H9 (cell line): ENCODE measurements around the gene CSNK1E. TPM values are rescaled to one million over a fixed set of nuclear protein-coding genes. Genes with fewer than 3 reads are reported as not detected.
A peak's percentile ranks its signal among the peaks of the same experiment; 100 is the strongest.

ENCODE experiments used
- DNase-seq: peaks from one replicate; pipeline ENCODE4 v3.0.0-alpha.2; 2017
- H2AFZ ChIP-seq: one replicate; pipeline ENCODE4 v1.6.1; 2013; ENCODE audit warnings: mild to moderate bottlenecking, low read length, control low read depth, moderate library complexity
- H2AK5ac ChIP-seq: 2 replicates; pipeline ENCODE4 v1.6.1; 2013; ENCODE audit warnings: low read length, control low read depth, mixed read lengths; ENCODE audit not compliant: insufficient read length
- H2BK120ac ChIP-seq: one replicate; pipeline ENCODE4 v1.6.1; 2013; ENCODE audit warnings: low read depth, mild to moderate bottlenecking, low read length, control low read depth, inconsistent platforms; ENCODE audit not compliant: poor library complexity, severe bottlenecking
- H2BK12ac ChIP-seq: 2 replicates; pipeline ENCODE4 v1.6.1; 2013; ENCODE audit warnings: low read length, control low read depth, mixed read lengths, low read depth; ENCODE audit not compliant: insufficient read length
- H2BK15ac ChIP-seq: 2 replicates; pipeline ENCODE4 v1.6.1; 2013; ENCODE audit warnings: low read depth, low read length, control low read depth
- H2BK20ac ChIP-seq: one replicate; pipeline ENCODE4 v1.6.1; 2013; ENCODE audit warnings: low read depth, mild to moderate bottlenecking, low read length, control low read depth, inconsistent platforms; ENCODE audit not compliant: poor library complexity, severe bottlenecking
- H2BK5ac ChIP-seq: 2 replicates; pipeline ENCODE4 v1.6.1; 2013; ENCODE audit warnings: low read length, control low read depth, mixed read lengths; ENCODE audit not compliant: insufficient read length
- H3K14ac ChIP-seq: 2 replicates; pipeline ENCODE4 v1.6.1; 2013; ENCODE audit warnings: low read length, control low read depth; ENCODE audit not compliant: insufficient read depth
- H3K18ac ChIP-seq: 2 replicates; pipeline ENCODE4 v1.6.1; 2013; ENCODE audit warnings: low read depth, mild to moderate bottlenecking, mixed read lengths, low read length, control low read depth; ENCODE audit not compliant: insufficient read length
- H3K23ac ChIP-seq: 2 replicates; pipeline ENCODE4 v1.6.1; 2013; ENCODE audit warnings: low read length, control low read depth, mixed read lengths, low read depth; ENCODE audit not compliant: insufficient read length
- H3K23me2 ChIP-seq: 2 replicates; pipeline ENCODE4 v1.6.1; 2013; ENCODE audit warnings: low read depth, mild to moderate bottlenecking, mixed read lengths, low read length, control low read depth; ENCODE audit not compliant: insufficient read length, poor library complexity, severe bottlenecking
- H3K27ac ChIP-seq: 2 replicates; pipeline ENCODE4 v1.5.1; 2013; ENCODE audit warnings: low read length, control low read depth, mixed read lengths, low read depth; ENCODE audit not compliant: insufficient read length
- H3K27me3 ChIP-seq: 2 replicates; pipeline ENCODE4 v1.6.1; 2013; ENCODE audit warnings: low read length, control low read depth, inconsistent platforms; ENCODE audit not compliant: insufficient read depth
- H3K4ac ChIP-seq: 2 replicates; pipeline ENCODE4 v1.6.1; 2013; ENCODE audit warnings: low read depth, mild to moderate bottlenecking, control low read depth, inconsistent platforms, low read length, moderate library complexity
- H3K4me1 ChIP-seq: 2 replicates; pipeline ENCODE4 v1.6.1; 2013; ENCODE audit warnings: low read length, control low read depth, inconsistent platforms; ENCODE audit not compliant: insufficient read depth
- H3K4me2 ChIP-seq: 2 replicates; pipeline ENCODE4 v1.6.1; 2013; ENCODE audit warnings: low read length, control low read depth, mixed read lengths; ENCODE audit not compliant: insufficient read length, insufficient read depth
- H3K56ac ChIP-seq: 2 replicates; pipeline ENCODE4 v1.6.1; 2013; ENCODE audit warnings: low read depth, mild to moderate bottlenecking, mixed read lengths, low read length, control low read depth; ENCODE audit not compliant: insufficient read length
- H3K79me1 ChIP-seq: 2 replicates; pipeline ENCODE4 v1.6.1; 2013; ENCODE audit warnings: low read depth, mild to moderate bottlenecking, moderate library complexity, low read length, control low read depth, inconsistent platforms; ENCODE audit not compliant: insufficient read depth, poor library complexity, severe bottlenecking
- H3K79me2 ChIP-seq: 2 replicates; pipeline ENCODE4 v1.6.1; 2013; ENCODE audit warnings: low read length, control low read depth, inconsistent platforms; ENCODE audit not compliant: insufficient read depth
- H3K9ac ChIP-seq: 2 replicates; pipeline ENCODE4 v1.6.1; 2013; ENCODE audit warnings: low read length, control low read depth, mixed read lengths; ENCODE audit not compliant: insufficient read length; ENCODE audit errors: extremely low read depth
- H3K9me3 ChIP-seq: one replicate; pipeline ENCODE4 v1.6.1; 2013; ENCODE audit warnings: low read depth, low read length, inconsistent platforms; ENCODE audit not compliant: control insufficient read depth
- H3T11ph ChIP-seq: one replicate; pipeline ENCODE4 v1.6.1; 2013; ENCODE audit warnings: mild to moderate bottlenecking, low read length, control low read depth, inconsistent platforms
- H4K20me1 ChIP-seq: one replicate; pipeline ENCODE4 v1.6.1; 2013; ENCODE audit not compliant: control insufficient read depth, insufficient read length, insufficient read depth
- H4K5ac ChIP-seq: 2 replicates; pipeline ENCODE4 v1.6.1; 2013; ENCODE audit warnings: low read depth, mild to moderate bottlenecking, mixed read lengths, low read length, control low read depth; ENCODE audit not compliant: insufficient read length
- H4K8ac ChIP-seq: replicated peaks from 2 replicates; pipeline ENCODE4 v1.6.1; 2013; ENCODE audit warnings: low read length, control low read depth, mixed read lengths, low read depth; ENCODE audit not compliant: insufficient read length
- H4K91ac ChIP-seq: 2 replicates; pipeline ENCODE4 v1.6.1; 2013; ENCODE audit warnings: low read depth, mild to moderate bottlenecking, moderate library complexity, mixed read lengths, low read length, control low read depth; ENCODE audit not compliant: insufficient read length
- H3K27ac Mint-ChIP-seq, 3 experiments: 2 replicates in 2 of 3; 3 replicates in 1 of 3; pipeline ENCODE4 v1.8.0; 2020 to 2021; ENCODE audit warnings: mixed read lengths in 3 of 3, mild to moderate bottlenecking in 1 of 3, moderate library complexity in 1 of 3
- H3K27me3 Mint-ChIP-seq: 2 replicates; pipeline ENCODE4 v1.8.0; 2021; ENCODE audit warnings: low read depth, mild to moderate bottlenecking, moderate library complexity, mixed read lengths
- H3K36me3 Mint-ChIP-seq, 3 experiments: 2 replicates in 2 of 3; 3 replicates in 1 of 3; pipeline ENCODE4 v1.8.0; 2020 to 2021; ENCODE audit warnings: low read depth in 3 of 3, mixed read lengths in 3 of 3; ENCODE audit not compliant: insufficient read depth in 1 of 3
- H3K4me1 Mint-ChIP-seq, 2 experiments: 2 replicates each; pipeline ENCODE4 v1.8.0; 2020; ENCODE audit warnings: mixed read lengths in 2 of 2
- H3K4me3 Mint-ChIP-seq, 2 experiments: 2 replicates in 1 of 2; 3 replicates in 1 of 2; pipeline ENCODE4 v1.8.0; 2020 to 2021; ENCODE audit warnings: mild to moderate bottlenecking in 2 of 2, mixed read lengths in 2 of 2, moderate library complexity in 1 of 2
- H3K9me3 Mint-ChIP-seq, 2 experiments: 2 replicates in 1 of 2; 3 replicates in 1 of 2; pipeline ENCODE4 v1.8.0; 2020; ENCODE audit warnings: mild to moderate bottlenecking in 2 of 2, mixed read lengths in 2 of 2, moderate library complexity in 1 of 2
- WGBS: extraction: QIAGEN DNeasy Blood & Tissue Kit; methylation state at CpG from one replicate; pipeline ENCODE4 v1.1.7; 2013; ENCODE audit warnings: missing lambda C conversion rate, low lambda C conversion rate, mixed read lengths; ENCODE audit not compliant: insufficient read length; ENCODE audit errors: extremely low coverage; 5-methylcytosine and 5-hydroxymethylcytosine counted together
- total RNA-seq: library from RNA; stranded (reverse); gene quantifications from 2 replicates; pipeline ENCODE4 v1.2.1, GENCODE V29; 2021
- TF ChIP-seq, protein P1 (sequence below): fragments of 200-600 bp; sonication (generic); conservative IDR thresholded peaks from 3 replicates; pipeline ENCODE4 v1.8.0; 2021; ENCODE audit warnings: antibody characterized with exemption, mild to moderate bottlenecking

Gene CSNK1E
- total RNA-seq, 1 experiment from 2014 or later: 236 TPM

DNA sequence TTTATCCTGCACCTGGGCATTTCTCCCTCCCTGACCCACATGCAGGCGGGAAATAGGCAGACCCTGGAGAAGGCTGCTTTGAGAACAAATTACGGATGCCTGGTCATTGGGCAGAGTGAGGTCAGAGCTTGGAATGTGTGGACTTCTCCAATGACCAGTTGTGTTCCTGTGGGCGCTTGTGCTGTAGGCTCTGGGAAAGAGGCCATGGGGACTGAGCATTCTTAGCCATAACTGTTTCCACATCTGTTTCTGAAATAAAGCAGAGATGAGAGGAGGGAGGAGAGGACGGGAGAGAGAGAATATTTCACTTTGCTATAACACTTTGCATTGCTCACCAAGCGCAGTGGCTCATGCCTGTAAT is 33.2 kb downstream of the CSNK1E start:
- no peak overlapping the region for H3K4me2 ChIP-seq
- no peak overlapping the region for H2AK5ac ChIP-seq
- no peak overlapping the region for H2AFZ ChIP-seq
- H3K27me3 ChIP-seq: no peaks in the 10 kb centered on the region
- no peak overlapping the region for H3K27ac ChIP-seq
- H3K4me1 ChIP-seq: no peaks in the 10 kb centered on the region; the same call in 1 of the 2 replicates
- Mint-ChIP-seq H3K36me3 (peaks cover 4 to 19% (median 9%) of the 10 kb centered on the region in 3 experiments; a peak in 5 of 7 replicates), H3K9me3 (no peaks in the 10 kb centered on the region), H3K27ac (peak overlapping the region; percentile 71 to 94 (median 87); a peak in 5 of 7 replicates), H3K27me3 (peaks cover 1% of the 10 kb centered on the region; the same call in 1 of the 2 replicates), H3K4me3 (no peak overlapping the region), H3K4me1 (peaks cover 24 to 36% of the 10 kb centered on the region in 2 experiments)
- H3K18ac ChIP-seq: no peak overlapping the region
- H2BK15ac ChIP-seq: no peak overlapping the region
- H3K23me2 ChIP-seq: no peaks in the 10 kb centered on the region
- no peak overlapping the region for H3K9ac ChIP-seq
- H2BK12ac ChIP-seq: no peak overlapping the region
- no peak overlapping the region for H4K8ac ChIP-seq
- H3K9me3 ChIP-seq: no peaks in the 10 kb centered on the region
- H4K20me1 ChIP-seq: no peaks in the 10 kb centered on the region
- no peak overlapping the region for H3K56ac ChIP-seq
- no peak overlapping the region for H4K5ac ChIP-seq
- no peak overlapping the region for H3K4ac ChIP-seq
- no peak overlapping the region for H2BK20ac ChIP-seq
- WGBS: no CpG with 5 or more reads among the region's 5 CpGs
- no peak overlapping the region for H2BK5ac ChIP-seq
- no peaks in the 10 kb centered on the region for H3K79me2 ChIP-seq
- TF ChIP-seq, protein P1, sequence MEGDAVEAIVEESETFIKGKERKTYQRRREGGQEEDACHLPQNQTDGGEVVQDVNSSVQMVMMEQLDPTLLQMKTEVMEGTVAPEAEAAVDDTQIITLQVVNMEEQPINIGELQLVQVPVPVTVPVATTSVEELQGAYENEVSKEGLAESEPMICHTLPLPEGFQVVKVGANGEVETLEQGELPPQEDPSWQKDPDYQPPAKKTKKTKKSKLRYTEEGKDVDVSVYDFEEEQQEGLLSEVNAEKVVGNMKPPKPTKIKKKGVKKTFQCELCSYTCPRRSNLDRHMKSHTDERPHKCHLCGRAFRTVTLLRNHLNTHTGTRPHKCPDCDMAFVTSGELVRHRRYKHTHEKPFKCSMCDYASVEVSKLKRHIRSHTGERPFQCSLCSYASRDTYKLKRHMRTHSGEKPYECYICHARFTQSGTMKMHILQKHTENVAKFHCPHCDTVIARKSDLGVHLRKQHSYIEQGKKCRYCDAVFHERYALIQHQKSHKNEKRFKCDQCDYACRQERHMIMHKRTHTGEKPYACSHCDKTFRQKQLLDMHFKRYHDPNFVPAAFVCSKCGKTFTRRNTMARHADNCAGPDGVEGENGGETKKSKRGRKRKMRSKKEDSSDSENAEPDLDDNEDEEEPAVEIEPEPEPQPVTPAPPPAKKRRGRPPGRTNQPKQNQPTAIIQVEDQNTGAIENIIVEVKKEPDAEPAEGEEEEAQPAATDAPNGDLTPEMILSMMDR: no peak
- H4K91ac ChIP-seq: no peak overlapping the region
- H3K79me1 ChIP-seq: no peaks in the 10 kb centered on the region
- DNase-seq: no peak
- H2BK120ac ChIP-seq: no peak overlapping the region
- no peak overlapping the region for H3K23ac ChIP-seq
- no peak overlapping the region for H3K14ac ChIP-seq
- no peak overlapping the region for H3T11ph ChIP-seq
